C4-2B (cell line): ENCODE measurements around the gene UBE2I.
A peak's percentile ranks its signal among the peaks of the same experiment; 100 is the strongest.

Experiments used
- H3K27ac ChIP-seq: fragments of 450-650 bp; 2 replicates; pipeline ENCODE4 v1.5.1; 2017
- CTCF ChIP-seq: fragments of 450-650 bp; conservative IDR thresholded peaks from 2 replicates; pipeline ENCODE4 v1.5.1; 2017; ENCODE audit warnings: mild to moderate bottlenecking
- ZFX ChIP-seq: fragments of 450-650 bp; IDR thresholded peaks from 2 replicates; pipeline ENCODE4 v1.6.1; 2017

The UBE2I gene

DNA sequence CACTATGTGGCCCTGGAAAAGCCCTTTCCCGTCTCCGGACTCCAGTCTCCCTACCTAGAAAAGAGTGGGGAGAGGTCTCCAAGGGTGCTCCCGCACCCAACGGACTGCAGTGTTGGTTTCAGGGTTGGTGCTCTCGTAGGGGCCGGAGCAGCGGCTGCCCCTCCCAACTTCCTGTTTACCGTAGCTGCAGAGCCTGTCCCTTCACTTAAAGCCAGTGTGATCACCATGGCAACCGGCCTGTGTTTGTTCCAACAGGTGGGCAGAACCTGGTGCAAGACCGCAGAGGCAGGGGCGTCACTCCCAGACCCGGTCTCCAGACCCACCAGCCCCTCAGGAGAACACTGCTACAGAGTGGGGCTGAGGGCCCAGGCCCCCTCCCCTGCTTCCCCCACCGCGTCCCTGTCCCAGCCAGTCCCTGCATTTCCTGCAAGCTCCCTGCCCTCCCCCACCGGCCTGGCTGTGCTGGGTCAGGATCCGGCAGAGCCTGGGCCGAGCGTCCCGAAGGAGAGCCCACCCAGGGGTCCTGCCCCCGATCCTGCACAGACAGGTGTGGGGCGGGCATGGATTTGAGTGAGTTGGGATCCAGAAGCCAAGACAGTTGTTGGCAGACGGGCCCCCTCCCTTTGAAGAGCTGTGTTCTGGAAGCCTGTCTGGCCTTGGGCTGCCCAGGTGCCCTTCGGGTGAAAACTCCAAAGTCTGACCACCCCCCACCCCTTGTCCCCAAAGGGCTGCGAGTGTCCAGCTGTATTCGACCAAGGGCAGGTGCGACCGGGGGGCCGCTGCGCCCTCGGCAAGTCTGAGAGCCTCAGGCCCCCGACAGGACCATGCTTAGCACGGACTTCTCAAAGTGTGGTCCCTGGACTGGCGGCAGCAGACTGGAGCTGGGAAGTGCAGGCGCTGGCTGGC is 22.5 kb downstream of the UBE2I start:
- H3K27ac ChIP-seq = peak overlapping the region; percentile 69
- TF ChIP-seq ZFX = no peak
- no peak for TF ChIP-seq CTCF

GRCh38 chr16:1332618-1333148 is 23.2 kb downstream of the UBE2I start:
- peak overlapping the region; percentile 69; the same call in 1 of the 2 replicates for H3K27ac ChIP-seq
- TF ChIP-seq CTCF = no peak
- TF ChIP-seq ZFX = no peak

DNA sequence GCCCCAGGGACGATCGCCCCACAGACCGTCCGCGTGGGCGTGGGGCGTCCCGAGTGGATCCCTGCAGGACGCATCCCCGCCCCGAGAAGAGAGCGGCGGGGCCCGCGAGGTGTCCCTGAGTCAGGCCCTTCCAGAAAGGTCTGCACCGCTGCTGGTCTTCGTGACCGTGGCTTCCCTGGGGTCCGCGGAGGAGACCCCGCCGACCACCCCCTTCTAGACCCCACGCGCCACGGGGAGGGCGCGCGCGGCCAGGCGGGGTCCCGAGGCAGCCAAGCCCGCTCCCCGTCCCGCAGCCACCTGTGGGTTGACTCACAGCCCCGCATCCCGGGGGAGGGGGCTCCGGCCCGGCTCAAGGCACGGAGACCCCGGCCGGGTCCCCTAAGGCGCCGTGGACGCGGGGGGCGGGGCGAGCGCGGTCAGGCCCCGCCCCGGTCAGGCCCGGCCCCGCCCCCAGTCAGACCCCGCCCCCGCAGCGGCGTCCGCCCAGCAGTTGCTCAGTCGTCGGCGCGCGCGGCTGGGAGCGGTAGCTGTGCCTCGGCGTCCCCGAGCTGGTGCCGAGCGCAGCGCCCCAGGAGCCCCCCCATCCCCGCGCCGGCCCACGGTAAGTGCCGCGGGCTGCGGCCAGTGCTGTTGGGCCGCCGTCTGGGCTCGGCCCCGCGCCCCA is 23.8 kb downstream of the UBE2I start, which contains the start of gene BAIAP3:
Gene BAIAP3, plus strand, starts transcription at position 497 of the 664 bp plus-strand sequence. CDS start 4,905 bp downstream, outside the sequence.
- TF ChIP-seq ZFX = no peak
- TF ChIP-seq CTCF = no peak
- H3K27ac ChIP-seq = peak within 1 kb of the TSS; percentile 69; the same call in 1 of the 2 replicates

GRCh38 chr16:1333854-1334700 is 24.6 kb downstream of the UBE2I start:
- TF ChIP-seq ZFX = no peak
- no peak for TF ChIP-seq CTCF
- H3K27ac ChIP-seq = no peak overlapping the region

DNA sequence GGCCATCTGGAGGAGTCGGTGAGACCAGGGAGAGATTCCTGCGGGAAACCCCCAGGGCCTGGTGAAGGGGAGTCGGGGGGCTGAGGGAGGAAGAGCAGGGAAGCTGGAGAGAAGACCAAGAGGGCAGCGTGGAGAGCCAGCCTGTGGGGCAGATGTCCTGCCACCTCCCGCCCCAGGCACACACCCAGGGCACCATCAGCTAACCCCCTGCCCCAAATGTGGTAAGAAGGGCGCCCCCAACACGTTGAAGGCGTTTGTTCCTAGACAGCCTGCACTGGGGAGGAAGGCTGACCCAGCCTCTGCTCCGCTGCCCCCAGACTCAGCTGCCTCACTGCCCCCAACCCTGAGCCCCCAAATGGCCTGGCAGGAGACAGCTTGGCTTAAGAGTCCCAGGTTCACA is 25.3 kb downstream of the UBE2I start:
- H3K27ac ChIP-seq = no peak overlapping the region
- TF ChIP-seq CTCF (no peak), ZFX (no peak)

DNA sequence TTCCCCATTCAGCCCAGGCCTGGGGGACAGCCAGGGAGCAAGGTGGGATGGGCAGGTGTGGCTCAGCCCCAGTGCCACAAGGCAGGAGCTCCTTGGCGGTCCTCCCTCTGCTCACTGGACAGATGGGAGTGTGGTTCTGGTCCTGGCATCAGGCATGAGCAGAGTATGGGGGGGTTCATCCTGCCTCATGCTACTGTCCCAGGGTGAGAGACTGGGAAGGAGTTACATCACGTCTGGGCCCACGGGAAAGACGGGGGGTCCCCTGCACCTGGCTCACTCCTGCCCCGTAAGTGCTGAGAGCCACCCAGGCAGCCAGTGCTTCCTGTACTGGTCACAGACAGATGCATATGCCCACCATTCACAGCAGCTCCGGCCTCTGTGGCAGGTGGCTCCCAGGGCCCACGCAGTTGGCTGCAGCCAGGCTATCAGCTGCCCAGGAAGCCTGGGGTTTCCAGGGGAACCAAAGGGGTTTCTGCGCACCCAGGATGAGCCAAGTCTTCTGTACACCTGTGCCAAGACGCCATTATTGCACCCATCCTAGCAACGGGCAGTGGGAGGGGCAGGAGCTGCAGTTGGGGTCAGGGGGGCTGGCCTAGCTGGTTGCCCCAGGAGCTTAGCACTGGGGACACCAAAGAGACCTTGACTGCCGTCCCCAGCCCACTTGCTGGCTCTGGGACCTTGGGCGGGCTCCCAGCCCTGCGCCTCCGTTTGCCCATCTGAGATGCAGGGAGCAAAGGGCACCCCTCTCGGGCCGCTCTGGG is 26.0 kb downstream of the UBE2I start:
- TF ChIP-seq ZFX (no peak), CTCF (no peak)
- H3K27ac ChIP-seq = no peak overlapping the region
